Activated naive CD4-positive, alpha-beta T cell treated with anti-CD3 and anti-CD28 coated beads for 36 hours (primary cell): ENCODE measurements around the gene POT1. TPM values are rescaled to one million over a fixed set of nuclear protein-coding genes. Genes with fewer than 3 reads are reported as not detected.
A peak's percentile ranks its signal among the peaks of the same experiment; 100 is the strongest.

ENCODE experiments used
- CTCF ChIA-PET: fragments of 350-600 bp; sonication (Branson Sonifier 250); formaldehyde crosslinking; loops from one replicate; lab custom pipeline; 2021; ENCODE audit warnings: antibody characterized with exemption; lab: Charles Lee
- DNase-seq: peaks from one replicate; pipeline ENCODE4 v3.0.0-alpha.2; 2020
- H3K27ac Mint-ChIP-seq: one replicate; pipeline ENCODE4 v1.8.0; 2021; ENCODE audit warnings: mild to moderate bottlenecking, mixed read lengths
- H3K27me3 Mint-ChIP-seq: one replicate; pipeline ENCODE4 v1.8.0; 2021; ENCODE audit warnings: low read depth, mixed read lengths
- H3K36me3 Mint-ChIP-seq: one replicate; pipeline ENCODE4 v1.8.0; 2021; ENCODE audit warnings: low read depth, mixed read lengths
- H3K4me1 Mint-ChIP-seq: one replicate; pipeline ENCODE4 v1.8.0; 2021; ENCODE audit warnings: low read depth, mixed read lengths
- H3K4me3 Mint-ChIP-seq: one replicate; pipeline ENCODE4 v1.8.0; 2021; ENCODE audit warnings: mild to moderate bottlenecking, moderate library complexity, mixed read lengths
- H3K9me3 Mint-ChIP-seq: one replicate; pipeline ENCODE4 v1.8.0; 2021; ENCODE audit warnings: mixed read lengths
- intact Hi-C: fragments of 100-400 bp; cut with micrococcal nuclease; formaldehyde crosslinking; loops from one replicate; pipeline ENCODE4 v1.15.1; 2023
- total RNA-seq, 2 experiments: library from RNA; stranded (reverse); gene quantifications; one replicate each; pipeline ENCODE4 v1.2.3, GENCODE V29; 2021

Gene POT1
- total RNA-seq, 2 experiments from 2014 or later: 36.1 to 38.3 TPM

- Mint-ChIP-seq H3K36me3 (no peaks in the 10 kb centered on the region), H3K4me3 (no peak overlapping the region), H3K27me3 (peaks cover 51% of the 10 kb centered on the region), H3K27ac (no peak overlapping the region), H3K4me1 (no peaks in the 10 kb centered on the region), H3K9me3 (peaks cover 6% of the 10 kb centered on the region)
- DNase-seq: no peak
- CTCF ChIA-PET: interaction anchor here (0.6 kb wide), 1 partner anchor 278 kb away, joined by 3 read pairs; no protein-coding TSS in a partner anchor
- intact Hi-C loops: no loop called here
Measured at GRCh38 chr7:124792696-124793095, 136.9 kb downstream of the POT1 start.

GRCh38 chr7:124792002-124792401, 137.6 kb downstream of the POT1 start:
- Mint-ChIP-seq H3K36me3 (no peaks in the 10 kb centered on the region), H3K9me3 (peaks cover 6% of the 10 kb centered on the region)

GRCh38 chr7:124791426-124791825, 138.2 kb downstream of the POT1 start:
- H3K4me1 Mint-ChIP-seq: no peaks in the 10 kb centered on the region

More at GRCh38 chr7:124792002-124792401, 137.6 kb downstream of the POT1 start:
- H3K4me3 Mint-ChIP-seq: no peak overlapping the region
- no peak overlapping the region for H3K27ac Mint-ChIP-seq
- CTCF ChIA-PET: no interaction called here
- peaks cover 53% of the 10 kb centered on the region for H3K27me3 Mint-ChIP-seq
- intact Hi-C loops: no loop called here
- DNase-seq: no peak
- H3K4me1 Mint-ChIP-seq: no peaks in the 10 kb centered on the region

GRCh38 chr7:124790645-124791044, 139.0 kb downstream of the POT1 start:
- CTCF ChIA-PET: no interaction called here
- H3K27me3 Mint-ChIP-seq: peaks cover 52% of the 10 kb centered on the region
- no peak for DNase-seq
- intact Hi-C loops: no loop called here
- no peaks in the 10 kb centered on the region for H3K4me1 Mint-ChIP-seq
- H3K27ac Mint-ChIP-seq: no peak overlapping the region
- H3K4me3 Mint-ChIP-seq: no peak overlapping the region
- H3K36me3 Mint-ChIP-seq: no peaks in the 10 kb centered on the region
- peaks cover under 1% of the 10 kb centered on the region for H3K9me3 Mint-ChIP-seq

More at GRCh38 chr7:124791426-124791825, 138.2 kb downstream of the POT1 start:
- Mint-ChIP-seq H3K27me3 (peaks cover 53% of the 10 kb centered on the region), H3K27ac (no peak overlapping the region), H3K36me3 (no peaks in the 10 kb centered on the region), H3K9me3 (peaks cover 6% of the 10 kb centered on the region), H3K4me3 (no peak overlapping the region)
- intact Hi-C loops: no loop called here
- no peak for DNase-seq
- CTCF ChIA-PET: no interaction called here

GRCh38 chr7:124785994-124786393, 143.6 kb downstream of the POT1 start:
- Mint-ChIP-seq H3K4me1 (no peaks in the 10 kb centered on the region), H3K27ac (no peak overlapping the region), H3K27me3 (peaks cover 35% of the 10 kb centered on the region), H3K4me3 (no peak overlapping the region), H3K36me3 (no peaks in the 10 kb centered on the region), H3K9me3 (no peaks in the 10 kb centered on the region)
- CTCF ChIA-PET: interaction anchor here (0.6 kb wide), 1 partner anchor 480 kb away, joined by 4 read pairs; no protein-coding TSS in a partner anchor
- intact Hi-C loops: loop anchor here (1.0 to 5.0 kb wide), 3 partner anchors 631 to 989 kb away; no protein-coding TSS in a partner anchor
- no peak for DNase-seq

- H3K4me3 Mint-ChIP-seq: no peak overlapping the region
- no peaks in the 10 kb centered on the region for H3K9me3 Mint-ChIP-seq
- peaks cover 28% of the 10 kb centered on the region for H3K27me3 Mint-ChIP-seq
- peak; percentile 32 for DNase-seq
- intact Hi-C loops: loop anchor here (1.0 to 5.0 kb wide), 3 partner anchors 630 to 988 kb away; no protein-coding TSS in a partner anchor
- no peaks in the 10 kb centered on the region for H3K36me3 Mint-ChIP-seq
- H3K27ac Mint-ChIP-seq: no peak overlapping the region
- CTCF ChIA-PET: interaction anchor here (0.6 to 0.7 kb wide), 4 partner anchors 182 to 1103 kb away, joined by 3 to 4 read pairs (median 3); no protein-coding TSS in a partner anchor
- no peaks in the 10 kb centered on the region for H3K4me1 Mint-ChIP-seq
Measured at GRCh38 chr7:124784879-124785818, 144.5 kb downstream of the POT1 start.

GRCh38 chr7:124783271-124783670, 146.4 kb downstream of the POT1 start:
- Mint-ChIP-seq H3K36me3 (no peaks in the 10 kb centered on the region), H3K9me3 (no peaks in the 10 kb centered on the region), H3K27me3 (peaks cover 20% of the 10 kb centered on the region), H3K27ac (no peak overlapping the region), H3K4me1 (no peaks in the 10 kb centered on the region), H3K4me3 (no peak overlapping the region)
- DNase-seq: no peak
- intact Hi-C loops: no loop called here
- CTCF ChIA-PET: no interaction called here

- no peak overlapping the region for H3K4me3 Mint-ChIP-seq
- no peaks in the 10 kb centered on the region for H3K4me1 Mint-ChIP-seq
- intact Hi-C loops: no loop called here
- no peak for DNase-seq
- H3K36me3 Mint-ChIP-seq: no peaks in the 10 kb centered on the region
- CTCF ChIA-PET: no interaction called here
- H3K27ac Mint-ChIP-seq: no peak overlapping the region
- H3K27me3 Mint-ChIP-seq: peaks cover 18% of the 10 kb centered on the region
- no peaks in the 10 kb centered on the region for H3K9me3 Mint-ChIP-seq
Measured at GRCh38 chr7:124781907-124782734, 147.5 kb downstream of the POT1 start.

- no peak overlapping the region for H3K27ac Mint-ChIP-seq
- no peaks in the 10 kb centered on the region for H3K9me3 Mint-ChIP-seq
- H3K4me3 Mint-ChIP-seq: no peak overlapping the region
- no peaks in the 10 kb centered on the region for H3K36me3 Mint-ChIP-seq
- H3K4me1 Mint-ChIP-seq: no peaks in the 10 kb centered on the region
- H3K27me3 Mint-ChIP-seq: peaks cover 18% of the 10 kb centered on the region
- CTCF ChIA-PET: no interaction called here
- intact Hi-C loops: no loop called here
- no peak for DNase-seq
Measured at GRCh38 chr7:124781418-124781817, 148.2 kb downstream of the POT1 start.

GRCh38 chr7:124780608-124781007, 149.0 kb downstream of the POT1 start:
- DNase-seq: no peak
- H3K27me3 Mint-ChIP-seq: peaks cover 14% of the 10 kb centered on the region
- intact Hi-C loops: no loop called here
- no peak overlapping the region for H3K4me3 Mint-ChIP-seq
- H3K4me1 Mint-ChIP-seq: no peaks in the 10 kb centered on the region
- H3K36me3 Mint-ChIP-seq: no peaks in the 10 kb centered on the region
- H3K27ac Mint-ChIP-seq: no peak overlapping the region
- CTCF ChIA-PET: interaction anchor here (0.6 kb wide), 1 partner anchor 464 kb away, joined by 4 read pairs; no protein-coding TSS in a partner anchor
- no peaks in the 10 kb centered on the region for H3K9me3 Mint-ChIP-seq

- intact Hi-C loops: no loop called here
- H3K27me3 Mint-ChIP-seq: peaks cover 12% of the 10 kb centered on the region
- CTCF ChIA-PET: interaction anchor here (0.6 kb wide), 1 partner anchor 463 kb away, joined by 4 read pairs; no protein-coding TSS in a partner anchor
- no peak overlapping the region for H3K27ac Mint-ChIP-seq
- no peaks in the 10 kb centered on the region for H3K9me3 Mint-ChIP-seq
- DNase-seq: no peak
- no peaks in the 10 kb centered on the region for H3K36me3 Mint-ChIP-seq
- no peaks in the 10 kb centered on the region for H3K4me1 Mint-ChIP-seq
- H3K4me3 Mint-ChIP-seq: no peak overlapping the region
Measured at GRCh38 chr7:124780056-124780455, 149.6 kb downstream of the POT1 start.

- Mint-ChIP-seq H3K4me1 (no peaks in the 10 kb centered on the region), H3K27ac (no peak overlapping the region), H3K27me3 (peaks cover 12% of the 10 kb centered on the region), H3K4me3 (no peak overlapping the region), H3K9me3 (no peaks in the 10 kb centered on the region), H3K36me3 (no peaks in the 10 kb centered on the region)
- intact Hi-C loops: no loop called here
- DNase-seq: no peak
- CTCF ChIA-PET: no interaction called here
Measured at GRCh38 chr7:124779620-124780019, 150.0 kb downstream of the POT1 start.
